Stimulated activated CD4-positive, alpha-beta T cell treated with anti-CD3 and anti-CD28 coated beads, Interleukin-15, amount 100 ng/mL, for 1 hour (primary cell): Measurements from ENCODE around the gene RNFT1.
"Not testable (repeated sequence)": the region's sequence is repeated elsewhere in the genome, so short reads cannot be mapped to it uniquely, and the experiment has no call there.

Source experiments
- DNase-seq, 2 donors: peaks; one replicate each; pipeline ENCODE4 v3.0.0-alpha.2; 2020; ENCODE audit warnings: low read depth in 1 of 2, low spot score in 1 of 2

RNFT1 gene

DNA sequence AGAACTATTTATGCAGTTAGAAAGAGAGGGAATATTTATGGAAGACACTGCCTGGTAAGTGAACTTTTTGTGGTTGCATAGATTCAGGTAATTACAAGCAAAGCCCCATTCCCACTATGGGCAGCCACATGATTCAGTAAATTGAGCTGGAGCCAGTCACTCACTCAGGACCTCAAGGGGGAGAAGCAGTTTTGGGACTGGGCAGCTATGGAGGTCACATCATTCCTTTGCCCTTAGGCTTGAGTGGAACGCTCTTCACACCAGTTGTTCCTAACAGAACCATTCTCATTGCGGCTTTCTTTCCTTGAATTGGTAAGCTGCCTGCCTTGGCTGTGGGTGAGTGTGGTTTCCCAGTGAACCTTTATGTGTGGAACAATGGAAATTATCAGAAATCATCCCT lies 34.4 kb downstream of the RNFT1 start:
- not testable (repeated sequence) for DNase-seq

DNA sequence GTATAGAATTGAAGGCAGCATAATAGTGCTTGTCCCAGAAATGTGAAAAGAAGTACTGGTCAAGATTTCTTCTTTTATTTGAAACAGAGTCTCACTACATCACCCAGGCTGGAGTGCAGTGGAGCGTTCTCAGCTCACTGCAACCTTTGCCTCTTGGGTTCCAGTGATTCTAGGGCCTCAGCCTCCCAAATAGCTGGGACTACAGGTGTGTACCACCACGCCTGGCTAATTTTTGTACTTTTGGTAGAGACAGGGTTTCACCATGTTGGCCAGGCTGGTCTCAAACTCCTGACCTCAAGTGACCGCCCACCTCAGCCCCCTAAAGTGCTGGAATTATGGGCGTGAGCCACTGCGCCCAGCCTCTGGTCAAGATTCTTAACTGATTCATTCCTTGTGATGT lies 43.9 kb downstream of the RNFT1 start:
- DNase-seq: not testable (repeated sequence)

DNA sequence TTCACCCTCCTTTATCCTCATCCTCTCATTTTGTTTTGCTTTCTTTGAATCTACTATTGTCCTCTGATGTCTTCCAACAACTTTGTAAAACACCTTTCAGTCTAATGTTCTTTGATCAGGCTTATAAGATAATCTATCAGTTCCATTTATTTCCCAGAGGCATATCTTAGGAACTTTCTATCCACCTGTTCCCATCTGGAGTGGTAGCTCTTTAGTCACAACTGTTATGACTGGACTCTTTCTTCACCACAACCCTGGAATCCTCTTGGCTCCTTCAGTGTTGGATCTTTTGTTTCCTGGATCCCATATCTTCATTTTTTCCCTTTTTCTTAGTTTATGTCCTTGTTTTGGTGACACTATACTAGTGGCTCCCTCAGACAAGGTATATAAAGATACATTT lies 48.1 kb downstream of the RNFT1 start:
- DNase-seq: no peak

DNA sequence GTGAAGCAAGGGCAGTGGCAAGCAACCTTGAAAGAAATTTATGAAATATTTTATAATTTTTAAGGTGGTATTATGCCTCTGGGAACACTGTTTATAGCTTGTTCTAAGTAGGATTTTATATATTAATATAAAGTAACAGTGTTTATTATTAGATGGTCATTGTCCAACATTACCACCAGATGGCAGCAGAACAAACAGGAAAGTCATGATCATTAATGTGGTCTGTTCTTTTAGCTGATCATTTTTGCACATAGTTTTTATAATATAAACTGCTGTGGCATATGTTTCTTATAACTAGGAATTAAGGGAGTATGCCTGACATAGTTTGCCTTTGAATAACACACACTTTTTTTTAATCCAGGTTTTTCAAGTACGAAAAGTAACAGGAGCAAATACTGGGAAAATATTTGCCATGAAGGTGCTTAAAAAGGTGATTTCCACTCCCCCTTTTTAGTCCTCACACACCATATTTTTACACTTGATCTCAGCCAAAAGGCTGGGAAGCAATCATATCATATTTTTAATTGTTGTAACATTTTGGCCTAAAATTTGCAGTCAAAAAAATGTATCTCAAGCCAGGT lies 50.2 kb downstream of the RNFT1 start:
- DNase-seq: no peak

DNA sequence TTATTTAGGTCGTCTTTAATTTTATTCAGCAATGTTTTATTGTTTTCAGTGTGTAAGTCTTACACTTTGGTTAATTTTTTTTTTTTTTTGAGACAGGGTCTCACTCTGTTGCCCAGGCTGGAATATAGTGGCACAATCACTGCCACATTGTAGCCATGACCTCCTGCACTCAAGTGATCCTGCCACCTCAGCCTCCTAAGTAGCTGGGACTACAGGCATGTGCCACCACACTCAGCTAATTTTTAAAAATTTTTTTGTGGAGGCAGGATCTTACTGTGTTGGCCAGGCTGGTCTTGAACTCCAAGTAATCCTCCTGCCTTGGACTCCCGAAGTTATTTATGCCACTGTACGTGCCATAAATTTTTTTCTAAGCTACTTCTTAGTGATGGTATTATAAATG lies 57.1 kb downstream of the RNFT1 start:
- no peak for DNase-seq

DNA sequence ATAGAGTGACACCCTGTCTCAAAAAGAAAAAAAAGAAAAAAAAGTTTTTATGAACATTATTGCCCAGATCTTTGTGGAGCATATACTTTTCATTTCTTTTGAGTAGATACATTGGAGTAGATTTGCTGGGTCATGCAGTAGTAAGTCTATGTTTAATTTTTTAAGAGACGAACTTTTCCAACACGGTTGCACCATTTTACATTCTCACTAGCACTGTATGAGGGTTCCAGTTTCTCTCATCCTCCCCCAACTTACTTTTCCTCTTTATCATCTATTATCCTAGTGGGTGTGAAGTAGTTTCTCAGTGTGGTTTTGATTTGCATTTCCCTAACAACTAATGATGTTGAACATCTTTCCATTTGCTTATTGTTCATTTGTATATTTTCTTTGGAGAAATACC lies 61.1 kb downstream of the RNFT1 start:
- DNase-seq: no peak
